GM12878 (cell line): Measurements from ENCODE around the gene GADD45A.

ENCODE experiments used
- BHLHE40 ChIP-seq, 2 experiments: fragments of 450-650 bp in 1 of 2; IDR thresholded peaks; 2 replicates each; pipeline ENCODE4 v1.6.1; 2011 to 2017; ENCODE audit warnings: low read depth in 2 of 2, borderline replicate concordance in 1 of 2, improper control_type of control experiment in 1 of 2, low read length in 1 of 2, mild to moderate bottlenecking in 1 of 2
- CBX3 ChIP-seq: fragments of 200-600 bp; sonication (generic); IDR thresholded peaks from 2 replicates; pipeline ENCODE4 v1.6.1; 2016; ENCODE audit warnings: low read depth, borderline replicate concordance
- EP300 ChIP-seq, 2 experiments: fragments of 150-350 bp in 1 of 2; IDR thresholded peaks; 2 replicates each; pipeline ENCODE4 v1.6.1; 2011 to 2012; ENCODE audit warnings: low read depth in 2 of 2, low read length in 2 of 2, borderline replicate concordance in 1 of 2, improper control_type of control experiment in 1 of 2, inconsistent platforms in 1 of 2; ENCODE audit not compliant: control insufficient read depth in 1 of 2
- FOS ChIP-seq: IDR thresholded peaks from 3 replicates; pipeline ENCODE4 v1.6.1; 2011; ENCODE audit warnings: borderline replicate concordance; ENCODE audit not compliant: insufficient read length; ENCODE audit errors: extremely low read depth
- HDAC2 ChIP-seq: fragments of 200-600 bp; sonication (generic); IDR thresholded peaks from 2 replicates; pipeline ENCODE4 v1.6.1; 2017
- JUNB ChIP-seq: IDR thresholded peaks from 2 replicates; pipeline ENCODE4 v1.6.1; 2016; ENCODE audit warnings: antibody characterized with exemption, mild to moderate bottlenecking
- KDM1A ChIP-seq: fragments of 200-600 bp; sonication (generic); IDR thresholded peaks from 2 replicates; pipeline ENCODE4 v1.6.1; 2016; ENCODE audit warnings: borderline replicate concordance
- POLR2A ChIP-seq: IDR thresholded peaks from 2 replicates; pipeline ENCODE4 v1.6.1; 2011; ENCODE audit warnings: low read depth, mild to moderate bottlenecking, low read length
- POLR2AphosphoS2 ChIP-seq: IDR thresholded peaks from 2 replicates; pipeline ENCODE4 v1.6.1; 2011; ENCODE audit warnings: low read depth, mild to moderate bottlenecking, low read length, improper control_type of control experiment, moderate library complexity
- POLR2AphosphoS5 ChIP-seq: IDR thresholded peaks from 2 replicates; pipeline ENCODE4 v1.6.1; 2011; ENCODE audit warnings: mild to moderate bottlenecking, low read length, inconsistent platforms
- SMARCA5 ChIP-seq: fragments of 450-650 bp; IDR thresholded peaks from 2 replicates; pipeline ENCODE4 v1.6.1; 2017; ENCODE audit warnings: mild to moderate bottlenecking
- TCF3 ChIP-seq: IDR thresholded peaks from 2 replicates; pipeline ENCODE4 v1.6.1; 2012; ENCODE audit warnings: low read depth, mild to moderate bottlenecking, low read length, borderline replicate concordance; ENCODE audit not compliant: insufficient read depth
- TF ChIP-seq, protein P1 (sequence below), 3 experiments: IDR thresholded peaks in 2 of 3; conservative IDR thresholded peaks in 1 of 3; 2 replicates each; pipeline ENCODE4 v1.5.1; 2011; ENCODE audit warnings: low read depth in 3 of 3, low read length in 3 of 3, mild to moderate bottlenecking in 3 of 3, control low read depth in 2 of 3, moderate library complexity in 2 of 3, inconsistent platforms in 1 of 3, mixed read lengths in 1 of 3; ENCODE audit not compliant: control insufficient read depth in 2 of 3, insufficient read depth in 1 of 3; ENCODE audit errors: extremely low read depth in 1 of 3
- TF ChIP-seq, protein P2 (sequence below): IDR thresholded peaks from 2 replicates; pipeline ENCODE4 v1.6.1; 2011; ENCODE audit warnings: mild to moderate bottlenecking, low read depth, low read length, moderate library complexity; ENCODE audit not compliant: insufficient replicate concordance

DNA sequence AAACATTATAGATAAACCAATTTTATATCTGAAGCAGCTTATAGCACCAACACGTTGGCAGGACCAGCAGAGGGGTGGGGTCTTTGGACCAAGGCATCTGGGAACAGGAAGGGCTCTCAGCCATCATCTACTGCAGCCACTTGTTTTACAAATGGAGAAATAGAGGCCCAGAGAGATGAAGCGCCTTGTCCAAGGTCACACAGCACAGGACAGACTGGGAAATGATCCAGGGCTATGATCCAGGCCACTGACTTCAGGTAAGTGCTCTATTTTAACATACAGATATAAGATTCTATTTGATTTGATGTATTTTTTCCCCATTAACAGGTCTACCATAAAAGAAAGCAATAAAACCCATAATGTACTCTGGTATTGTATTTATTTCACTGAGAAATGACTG lies 16.9 kb downstream of the GADD45A start:
- TF ChIP-seq, protein P1, sequence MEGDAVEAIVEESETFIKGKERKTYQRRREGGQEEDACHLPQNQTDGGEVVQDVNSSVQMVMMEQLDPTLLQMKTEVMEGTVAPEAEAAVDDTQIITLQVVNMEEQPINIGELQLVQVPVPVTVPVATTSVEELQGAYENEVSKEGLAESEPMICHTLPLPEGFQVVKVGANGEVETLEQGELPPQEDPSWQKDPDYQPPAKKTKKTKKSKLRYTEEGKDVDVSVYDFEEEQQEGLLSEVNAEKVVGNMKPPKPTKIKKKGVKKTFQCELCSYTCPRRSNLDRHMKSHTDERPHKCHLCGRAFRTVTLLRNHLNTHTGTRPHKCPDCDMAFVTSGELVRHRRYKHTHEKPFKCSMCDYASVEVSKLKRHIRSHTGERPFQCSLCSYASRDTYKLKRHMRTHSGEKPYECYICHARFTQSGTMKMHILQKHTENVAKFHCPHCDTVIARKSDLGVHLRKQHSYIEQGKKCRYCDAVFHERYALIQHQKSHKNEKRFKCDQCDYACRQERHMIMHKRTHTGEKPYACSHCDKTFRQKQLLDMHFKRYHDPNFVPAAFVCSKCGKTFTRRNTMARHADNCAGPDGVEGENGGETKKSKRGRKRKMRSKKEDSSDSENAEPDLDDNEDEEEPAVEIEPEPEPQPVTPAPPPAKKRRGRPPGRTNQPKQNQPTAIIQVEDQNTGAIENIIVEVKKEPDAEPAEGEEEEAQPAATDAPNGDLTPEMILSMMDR (IDR thresholded peaks at IDR 0.05 in 2 of 3, conservative IDR thresholded peaks at IDR 0.05 in 1 of 3; ENCODE audit: control insufficient read depth in 2 of 3, extremely low read depth in 1 of 3, insufficient read depth in 1 of 3, low read depth in 3 of 3, low read length in 3 of 3), result no peak
- no peak for TF ChIP-seq HDAC2
- TF ChIP-seq BHLHE40 (IDR thresholded peaks at IDR 0.05; ENCODE audit: borderline replicate concordance in 1 of 2, low read depth in 2 of 2, low read length in 1 of 2), result no peak
- TF ChIP-seq FOS, result no peak
- TF ChIP-seq POLR2AphosphoS5, result no peak
- TF ChIP-seq POLR2A, result no peak
- TF ChIP-seq KDM1A, result no peak
- no peak for TF ChIP-seq EP300 (IDR thresholded peaks at IDR 0.05; ENCODE audit: borderline replicate concordance in 1 of 2, control insufficient read depth in 1 of 2, low read depth in 2 of 2, low read length in 2 of 2)
- TF ChIP-seq, protein P2, sequence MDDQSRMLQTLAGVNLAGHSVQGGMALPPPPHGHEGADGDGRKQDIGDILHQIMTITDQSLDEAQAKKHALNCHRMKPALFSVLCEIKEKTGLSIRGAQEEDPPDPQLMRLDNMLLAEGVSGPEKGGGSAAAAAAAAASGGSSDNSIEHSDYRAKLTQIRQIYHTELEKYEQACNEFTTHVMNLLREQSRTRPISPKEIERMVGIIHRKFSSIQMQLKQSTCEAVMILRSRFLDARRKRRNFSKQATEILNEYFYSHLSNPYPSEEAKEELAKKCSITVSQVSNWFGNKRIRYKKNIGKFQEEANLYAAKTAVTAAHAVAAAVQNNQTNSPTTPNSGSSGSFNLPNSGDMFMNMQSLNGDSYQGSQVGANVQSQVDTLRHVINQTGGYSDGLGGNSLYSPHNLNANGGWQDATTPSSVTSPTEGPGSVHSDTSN, result no peak
- TF ChIP-seq CBX3, result no peak
- no peak for TF ChIP-seq JUNB
- TF ChIP-seq TCF3, result no peak
- TF ChIP-seq SMARCA5, result no peak
- no peak for TF ChIP-seq POLR2AphosphoS2
